ENCODE measurements around the gene ACAA1.
"Not testable (repeated sequence)": the region's sequence is repeated elsewhere in the genome, so short reads cannot be mapped to it uniquely, and the experiment has no call there.

Gene ACAA1

GRCh38 chr3:38153221-38153620 is 16.3 kb upstream of the ACAA1 start:
- no peak for DNase-seq

- DNase-seq, result no peak
These were observed 15.7 kb upstream of the ACAA1 start for GRCh38 chr3:38152609-38153008.

- no peak for DNase-seq
These were observed 14.8 kb upstream of the ACAA1 start for GRCh38 chr3:38151667-38152265.

- no peak for DNase-seq
These were observed 14.0 kb upstream of the ACAA1 start for GRCh38 chr3:38150780-38151528.

- DNase-seq, result no peak
These were observed 12.8 kb upstream of the ACAA1 start for GRCh38 chr3:38149708-38150107.

- no peak for DNase-seq
These were observed 11.5 kb upstream of the ACAA1 start for GRCh38 chr3:38148311-38148882.

- no peak for DNase-seq
These were observed 10.5 kb upstream of the ACAA1 start for GRCh38 chr3:38147421-38147820.

- DNase-seq, result no peak
These were observed 9.6 kb upstream of the ACAA1 start for GRCh38 chr3:38146504-38146903.

- DNase-seq, result no peak
These were observed 6.6 kb upstream of the ACAA1 start for GRCh38 chr3:38143511-38143910.

GRCh38 chr3:38142959-38143358 is 6.0 kb upstream of the ACAA1 start:
- DNase-seq, result no peak

- no peak for DNase-seq
These were observed 5.0 kb upstream of the ACAA1 start for GRCh38 chr3:38141952-38142273.

GRCh38 chr3:38141173-38141951 is 4.4 kb upstream of the ACAA1 start:
- DNase-seq, result peak; percentile 29

- DNase-seq, result peak; percentile 39
These were observed 3.6 kb upstream of the ACAA1 start for GRCh38 chr3:38140326-38141172.

- DNase-seq, result peak; percentile 23
These were observed 2.7 kb upstream of the ACAA1 start for GRCh38 chr3:38139652-38140051.

GRCh38 chr3:38139191-38139590 is 2.3 kb upstream of the ACAA1 start:
- no peak for DNase-seq

- DNase-seq, result peak; percentile 84
These were observed 1.6 kb upstream of the ACAA1 start, which contains the start of gene MYD88 for GRCh38 chr3:38138349-38139190. Gene MYD88 (plus strand): TSS chr3:38138661. CDS start chr3:38138701, 40 bp downstream.

GRCh38 chr3:38137615-38138348 is 855 bp upstream of the ACAA1 start:
- DNase-seq, result peak; percentile 63

- DNase-seq, result no peak
These were observed 542 bp downstream of the ACAA1 start for GRCh38 chr3:38136393-38136776.

GRCh38 chr3:38135621-38136277 is 1.2 kb downstream of the ACAA1 start:
- peak; percentile 20 for DNase-seq

- DNase-seq, result not testable (repeated sequence)
These were observed 2.3 kb downstream of the ACAA1 start for GRCh38 chr3:38134517-38135143.

All from right forelimb (tissue), 1 donor.